Measurements from ENCODE around the gene TNFSF12. TPM values are rescaled to one million over a fixed set of nuclear protein-coding genes. Genes with fewer than 3 reads are reported as not detected.

TNFSF12 gene
- total and polyA plus RNA-seq, 9 of the 15 experiments (the other 6 are each of a cell fraction or from before 2014, with no cell fraction given) = 0.03 to 0.95 (median 0.19) TPM; not detected in 3

DNA sequence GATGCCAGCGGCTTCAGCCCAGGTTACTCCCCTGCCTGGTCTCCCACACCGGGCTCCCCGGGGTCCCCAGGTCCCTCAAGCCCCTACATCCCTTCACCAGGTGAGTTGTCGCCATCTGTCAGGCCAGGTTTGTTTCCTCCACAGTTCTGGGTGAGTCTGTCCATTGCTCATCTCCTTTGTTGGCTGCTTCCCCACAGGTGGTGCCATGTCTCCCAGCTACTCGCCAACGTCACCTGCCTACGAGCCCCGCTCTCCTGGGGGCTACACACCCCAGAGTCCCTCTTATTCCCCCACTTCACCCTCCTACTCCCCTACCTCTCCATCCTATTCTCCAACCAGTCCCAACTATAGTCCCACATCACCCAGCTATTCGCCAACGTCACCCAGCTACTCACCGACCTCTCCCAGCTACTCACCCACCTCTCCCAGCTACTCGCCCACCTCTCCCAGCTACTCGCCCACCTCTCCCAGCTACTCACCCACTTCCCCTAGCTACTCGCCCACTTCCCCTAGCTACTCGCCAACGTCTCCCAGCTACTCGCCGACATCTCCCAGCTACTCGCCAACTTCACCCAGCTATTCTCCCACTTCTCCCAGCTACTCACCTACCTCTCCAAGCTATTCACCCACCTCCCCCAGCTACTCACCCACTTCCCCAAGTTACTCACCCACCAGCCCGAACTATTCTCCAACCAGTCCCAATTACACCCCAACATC is 35.9 kb upstream of the TNFSF12 start:
- H3K9me1 ChIP-seq (ENCODE audit: control insufficient read depth, insufficient read depth, low read length) = peaks cover 3% of the 10 kb centered on the region
- no peaks in the 10 kb centered on the region for H3K9me3 ChIP-seq (replicated peaks; ENCODE audit: control insufficient read depth, insufficient read depth, low read depth, low read length)
- H3K4me1 ChIP-seq (replicated peaks in 1 of 2; ENCODE audit: control insufficient read depth in 2 of 2, insufficient read depth in 2 of 2, low read length in 2 of 2) = no peaks in the 10 kb centered on the region; a peak in 1 of 5 replicates
- no peak for ATAC-seq
- no peaks in the 10 kb centered on the region for H3K27me3 ChIP-seq (ENCODE audit: control insufficient read depth in 2 of 2, insufficient read depth in 2 of 2, low read length in 2 of 2)
- no peak overlapping the region for H3K4me2 ChIP-seq (ENCODE audit: insufficient read depth, low read length)
- POLR2A ChIA-PET = interaction anchor here (0.6 to 1.3 kb wide), 6 partner anchors 12 to 128 kb away, joined by 3 to 4 read pairs (median 3); no protein-coding TSS in a partner anchor
- no TSS peak for BruUV-seq (replicated peaks)
- CTCF ChIA-PET (ENCODE audit: low intra/inter-chr PET ratio) = interaction anchor here (0.7 kb wide), 1 partner anchor 14 kb away, joined by 3 read pairs; no protein-coding TSS in a partner anchor
- no peak overlapping the region for H3K4me3 ChIP-seq
- H3K27ac ChIP-seq (ENCODE audit: extremely low read depth, low read depth, low read length) = no peak overlapping the region
- DNase-seq (ENCODE audit: extremely low read depth in 1 of 4, low spot score in 3 of 4) = no peak
- no peaks in the 10 kb centered on the region for H3K79me2 ChIP-seq (ENCODE audit: control insufficient read depth, insufficient read depth, low read length)
- H4K20me1 ChIP-seq (replicated peaks; ENCODE audit: control insufficient read depth, insufficient read depth, low read length) = no peaks in the 10 kb centered on the region
- H3K9ac ChIP-seq (ENCODE audit: insufficient read depth in 1 of 2, low read depth in 2 of 2, low read length in 2 of 2) = no peak overlapping the region
- FAIRE-seq = no peak
- intact Hi-C loops (cut with micrococcal nuclease) = no loop called here
- no peak overlapping the region for H2AFZ ChIP-seq (ENCODE audit: low read depth, low read length)
- WGBS (ENCODE audit: insufficient coverage, low coverage, missing lambda C conversion rate) = 95% methylated on average over 18 of the region's 20 CpGs
- H3K36me3 ChIP-seq (ENCODE audit: control insufficient read depth, insufficient read depth, low read length) = peaks cover 57% of the 10 kb centered on the region
- in situ Hi-C loops (cut with MboI) = no loop called here
- TF ChIP-seq, protein P1, sequence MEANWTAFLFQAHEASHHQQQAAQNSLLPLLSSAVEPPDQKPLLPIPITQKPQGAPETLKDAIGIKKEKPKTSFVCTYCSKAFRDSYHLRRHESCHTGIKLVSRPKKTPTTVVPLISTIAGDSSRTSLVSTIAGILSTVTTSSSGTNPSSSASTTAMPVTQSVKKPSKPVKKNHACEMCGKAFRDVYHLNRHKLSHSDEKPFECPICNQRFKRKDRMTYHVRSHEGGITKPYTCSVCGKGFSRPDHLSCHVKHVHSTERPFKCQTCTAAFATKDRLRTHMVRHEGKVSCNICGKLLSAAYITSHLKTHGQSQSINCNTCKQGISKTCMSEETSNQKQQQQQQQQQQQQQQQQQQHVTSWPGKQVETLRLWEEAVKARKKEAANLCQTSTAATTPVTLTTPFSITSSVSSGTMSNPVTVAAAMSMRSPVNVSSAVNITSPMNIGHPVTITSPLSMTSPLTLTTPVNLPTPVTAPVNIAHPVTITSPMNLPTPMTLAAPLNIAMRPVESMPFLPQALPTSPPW (CRISPR knock-in tag; IDR thresholded peaks at IDR 0.05) = no peak
- TF ChIP-seq, protein P2, sequence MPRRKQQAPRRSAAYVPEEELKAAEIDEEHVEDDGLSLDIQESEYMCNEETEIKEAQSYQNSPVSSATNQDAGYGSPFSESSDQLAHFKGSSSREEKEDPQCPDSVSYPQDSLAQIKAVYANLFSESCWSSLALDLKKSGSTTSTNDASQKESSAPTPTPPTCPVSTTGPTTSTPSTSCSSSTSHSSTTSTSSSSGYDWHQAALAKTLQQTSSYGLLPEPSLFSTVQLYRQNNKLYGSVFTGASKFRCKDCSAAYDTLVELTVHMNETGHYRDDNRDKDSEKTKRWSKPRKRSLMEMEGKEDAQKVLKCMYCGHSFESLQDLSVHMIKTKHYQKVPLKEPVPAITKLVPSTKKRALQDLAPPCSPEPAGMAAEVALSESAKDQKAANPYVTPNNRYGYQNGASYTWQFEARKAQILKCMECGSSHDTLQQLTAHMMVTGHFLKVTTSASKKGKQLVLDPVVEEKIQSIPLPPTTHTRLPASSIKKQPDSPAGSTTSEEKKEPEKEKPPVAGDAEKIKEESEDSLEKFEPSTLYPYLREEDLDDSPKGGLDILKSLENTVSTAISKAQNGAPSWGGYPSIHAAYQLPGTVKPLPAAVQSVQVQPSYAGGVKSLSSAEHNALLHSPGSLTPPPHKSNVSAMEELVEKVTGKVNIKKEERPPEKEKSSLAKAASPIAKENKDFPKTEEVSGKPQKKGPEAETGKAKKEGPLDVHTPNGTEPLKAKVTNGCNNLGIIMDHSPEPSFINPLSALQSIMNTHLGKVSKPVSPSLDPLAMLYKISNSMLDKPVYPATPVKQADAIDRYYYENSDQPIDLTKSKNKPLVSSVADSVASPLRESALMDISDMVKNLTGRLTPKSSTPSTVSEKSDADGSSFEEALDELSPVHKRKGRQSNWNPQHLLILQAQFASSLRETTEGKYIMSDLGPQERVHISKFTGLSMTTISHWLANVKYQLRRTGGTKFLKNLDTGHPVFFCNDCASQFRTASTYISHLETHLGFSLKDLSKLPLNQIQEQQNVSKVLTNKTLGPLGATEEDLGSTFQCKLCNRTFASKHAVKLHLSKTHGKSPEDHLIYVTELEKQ (CRISPR knock-in tag; IDR thresholded peaks at IDR 0.05) = no peak
- TF ChIP-seq FOXA1 (IDR thresholded peaks at IDR 0.05; ENCODE audit: borderline replicate concordance) = no peak
- TF ChIP-seq, protein P3, sequence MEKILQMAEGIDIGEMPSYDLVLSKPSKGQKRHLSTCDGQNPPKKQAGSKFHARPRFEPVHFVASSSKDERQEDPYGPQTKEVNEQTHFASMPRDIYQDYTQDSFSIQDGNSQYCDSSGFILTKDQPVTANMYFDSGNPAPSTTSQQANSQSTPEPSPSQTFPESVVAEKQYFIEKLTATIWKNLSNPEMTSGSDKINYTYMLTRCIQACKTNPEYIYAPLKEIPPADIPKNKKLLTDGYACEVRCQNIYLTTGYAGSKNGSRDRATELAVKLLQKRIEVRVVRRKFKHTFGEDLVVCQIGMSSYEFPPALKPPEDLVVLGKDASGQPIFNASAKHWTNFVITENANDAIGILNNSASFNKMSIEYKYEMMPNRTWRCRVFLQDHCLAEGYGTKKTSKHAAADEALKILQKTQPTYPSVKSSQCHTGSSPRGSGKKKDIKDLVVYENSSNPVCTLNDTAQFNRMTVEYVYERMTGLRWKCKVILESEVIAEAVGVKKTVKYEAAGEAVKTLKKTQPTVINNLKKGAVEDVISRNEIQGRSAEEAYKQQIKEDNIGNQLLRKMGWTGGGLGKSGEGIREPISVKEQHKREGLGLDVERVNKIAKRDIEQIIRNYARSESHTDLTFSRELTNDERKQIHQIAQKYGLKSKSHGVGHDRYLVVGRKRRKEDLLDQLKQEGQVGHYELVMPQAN (IDR thresholded peaks at IDR 0.05; ENCODE audit: borderline replicate concordance) = no peak
- TF ChIP-seq, protein P4, sequence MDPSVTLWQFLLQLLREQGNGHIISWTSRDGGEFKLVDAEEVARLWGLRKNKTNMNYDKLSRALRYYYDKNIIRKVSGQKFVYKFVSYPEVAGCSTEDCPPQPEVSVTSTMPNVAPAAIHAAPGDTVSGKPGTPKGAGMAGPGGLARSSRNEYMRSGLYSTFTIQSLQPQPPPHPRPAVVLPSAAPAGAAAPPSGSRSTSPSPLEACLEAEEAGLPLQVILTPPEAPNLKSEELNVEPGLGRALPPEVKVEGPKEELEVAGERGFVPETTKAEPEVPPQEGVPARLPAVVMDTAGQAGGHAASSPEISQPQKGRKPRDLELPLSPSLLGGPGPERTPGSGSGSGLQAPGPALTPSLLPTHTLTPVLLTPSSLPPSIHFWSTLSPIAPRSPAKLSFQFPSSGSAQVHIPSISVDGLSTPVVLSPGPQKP (CRISPR knock-in tag; IDR thresholded peaks at IDR 0.05) = no peak
- no peak for TF ChIP-seq SMAD2 (IDR thresholded peaks at IDR 0.05; ENCODE audit: low read depth, low read length)
- no peak for TF ChIP-seq ZNF282 (CRISPR knock-in tag; IDR thresholded peaks at IDR 0.05)
- no peak for TF ChIP-seq KDM2B (CRISPR knock-in tag; IDR thresholded peaks at IDR 0.05)
- no peak for TF ChIP-seq BHLHE40 (IDR thresholded peaks at IDR 0.05; ENCODE audit: low read length)
- no peak for TF ChIP-seq MXI1 (IDR thresholded peaks at IDR 0.05; ENCODE audit: low read depth, low read length)
- TF ChIP-seq, protein P5, sequence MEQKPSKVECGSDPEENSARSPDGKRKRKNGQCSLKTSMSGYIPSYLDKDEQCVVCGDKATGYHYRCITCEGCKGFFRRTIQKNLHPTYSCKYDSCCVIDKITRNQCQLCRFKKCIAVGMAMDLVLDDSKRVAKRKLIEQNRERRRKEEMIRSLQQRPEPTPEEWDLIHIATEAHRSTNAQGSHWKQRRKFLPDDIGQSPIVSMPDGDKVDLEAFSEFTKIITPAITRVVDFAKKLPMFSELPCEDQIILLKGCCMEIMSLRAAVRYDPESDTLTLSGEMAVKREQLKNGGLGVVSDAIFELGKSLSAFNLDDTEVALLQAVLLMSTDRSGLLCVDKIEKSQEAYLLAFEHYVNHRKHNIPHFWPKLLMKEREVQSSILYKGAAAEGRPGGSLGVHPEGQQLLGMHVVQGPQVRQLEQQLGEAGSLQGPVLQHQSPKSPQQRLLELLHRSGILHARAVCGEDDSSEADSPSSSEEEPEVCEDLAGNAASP (IDR thresholded peaks at IDR 0.05) = no peak
